ENCODE measurements around the gene ZNF407. TPM values are rescaled to one million over a fixed set of nuclear protein-coding genes. Genes with fewer than 3 reads are reported as not detected.

Gene ZNF407
- total and polyA plus RNA-seq, 9 donors, result 5.3 to 22.3 (median 18.7) TPM

DNA sequence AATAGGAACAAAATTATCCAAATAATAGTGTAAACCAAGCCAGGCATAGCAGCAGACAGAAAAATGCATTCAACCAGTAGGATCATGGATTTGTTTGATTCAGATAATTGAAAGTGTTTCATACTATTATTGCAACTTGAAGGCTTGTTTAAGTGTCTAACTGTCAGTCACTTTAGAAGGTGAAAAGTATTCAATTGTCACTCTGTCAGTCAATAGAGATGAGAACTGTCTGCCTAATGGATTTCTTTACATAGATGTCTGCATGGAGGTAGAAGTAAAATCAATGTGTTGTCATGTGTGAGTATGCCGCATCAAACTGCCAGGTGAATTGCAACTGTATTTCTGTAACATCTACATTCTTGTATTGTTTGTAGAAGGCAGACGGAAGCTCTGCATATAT lies 65.0 kb downstream of the ZNF407 start:
- WGBS, 3 donors, result 50 to 75% (median 71%) methylated on average over 2 of the region's 2 CpGs
- H3K4me3 ChIP-seq, result no peak overlapping the region
- DNase-seq, result no peak
- H3K27me3 ChIP-seq, result no peaks in the 10 kb centered on the region
- H3K4me1 ChIP-seq (ENCODE audit: insufficient read depth), result no peaks in the 10 kb centered on the region
- H3K9me3 ChIP-seq, result no peaks in the 10 kb centered on the region
- TF ChIP-seq POLR2A (IDR thresholded peaks at IDR 0.05), result no peak
- TF ChIP-seq, protein P1, sequence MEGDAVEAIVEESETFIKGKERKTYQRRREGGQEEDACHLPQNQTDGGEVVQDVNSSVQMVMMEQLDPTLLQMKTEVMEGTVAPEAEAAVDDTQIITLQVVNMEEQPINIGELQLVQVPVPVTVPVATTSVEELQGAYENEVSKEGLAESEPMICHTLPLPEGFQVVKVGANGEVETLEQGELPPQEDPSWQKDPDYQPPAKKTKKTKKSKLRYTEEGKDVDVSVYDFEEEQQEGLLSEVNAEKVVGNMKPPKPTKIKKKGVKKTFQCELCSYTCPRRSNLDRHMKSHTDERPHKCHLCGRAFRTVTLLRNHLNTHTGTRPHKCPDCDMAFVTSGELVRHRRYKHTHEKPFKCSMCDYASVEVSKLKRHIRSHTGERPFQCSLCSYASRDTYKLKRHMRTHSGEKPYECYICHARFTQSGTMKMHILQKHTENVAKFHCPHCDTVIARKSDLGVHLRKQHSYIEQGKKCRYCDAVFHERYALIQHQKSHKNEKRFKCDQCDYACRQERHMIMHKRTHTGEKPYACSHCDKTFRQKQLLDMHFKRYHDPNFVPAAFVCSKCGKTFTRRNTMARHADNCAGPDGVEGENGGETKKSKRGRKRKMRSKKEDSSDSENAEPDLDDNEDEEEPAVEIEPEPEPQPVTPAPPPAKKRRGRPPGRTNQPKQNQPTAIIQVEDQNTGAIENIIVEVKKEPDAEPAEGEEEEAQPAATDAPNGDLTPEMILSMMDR (IDR thresholded peaks at IDR 0.05), result no peak
- TF ChIP-seq EP300 (IDR thresholded peaks at IDR 0.05), result no peak
- no peaks in the 10 kb centered on the region for H3K36me3 ChIP-seq
- no peak overlapping the region for H3K27ac ChIP-seq
- intact Hi-C loops (cut with DNase I), result loop anchor here in 1 of 4 donors (5.0 kb wide), 1 partner anchor 1685 kb away; no protein-coding TSS in a partner anchor

DNA sequence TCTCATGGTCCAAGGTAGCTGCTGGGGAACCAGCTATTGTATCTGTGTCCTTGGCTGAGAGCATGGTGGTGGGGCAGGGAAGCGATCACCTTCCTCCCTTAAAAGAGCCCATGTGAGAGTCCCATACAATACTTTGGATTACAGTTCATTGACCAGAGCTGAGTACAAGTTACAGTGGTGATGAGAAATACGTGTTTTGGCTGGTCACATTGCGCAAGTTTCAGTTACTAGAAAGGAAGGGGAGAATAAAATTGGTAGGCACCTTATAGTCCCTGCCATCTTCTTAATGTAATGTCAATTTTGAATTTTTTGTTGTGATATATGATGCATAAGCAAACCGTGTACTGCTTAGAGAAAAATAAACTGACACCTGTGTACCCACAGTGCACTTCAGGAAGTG lies 67.7 kb downstream of the ZNF407 start:
- no peaks in the 10 kb centered on the region for H3K9me3 ChIP-seq
- no peak overlapping the region for H3K27ac ChIP-seq
- no peaks in the 10 kb centered on the region for H3K36me3 ChIP-seq
- WGBS, 3 donors, result 93 to 96% (median 94%) methylated on average over 4 of the region's 4 CpGs
- H3K4me3 ChIP-seq, result no peak overlapping the region
- TF ChIP-seq POLR2A (IDR thresholded peaks at IDR 0.05), result no peak
- intact Hi-C loops (cut with DNase I), result no loop called here
- H3K27me3 ChIP-seq, result no peaks in the 10 kb centered on the region
- no peak for DNase-seq
- H3K4me1 ChIP-seq (ENCODE audit: insufficient read depth), result no peaks in the 10 kb centered on the region

- TF ChIP-seq, protein P1 (IDR thresholded peaks at IDR 0.05), result no peak
- no peak for TF ChIP-seq EP300 (IDR thresholded peaks at IDR 0.05)
- TF ChIP-seq POLR2A (IDR thresholded peaks at IDR 0.05), result no peak
- H3K27me3 ChIP-seq, result no peaks in the 10 kb centered on the region
- intact Hi-C loops (cut with DNase I), result no loop called here
- DNase-seq, result no peak
- no peak overlapping the region for H3K4me3 ChIP-seq
- H3K36me3 ChIP-seq, result no peaks in the 10 kb centered on the region
- no peak overlapping the region for H3K27ac ChIP-seq
- H3K4me1 ChIP-seq (ENCODE audit: insufficient read depth), result no peaks in the 10 kb centered on the region
- H3K9me3 ChIP-seq, result no peaks in the 10 kb centered on the region
- 92 to 96% (median 93%) methylated on average over 9 of the region's 9 CpGs for WGBS, 3 donors
Observed at GRCh38 chr18:74665905-74666304, 68.2 kb downstream of the ZNF407 start.

- Histone ChIP-seq H3K27ac (no peak overlapping the region), H3K9me3 (no peaks in the 10 kb centered on the region), H3K27me3 (no peaks in the 10 kb centered on the region), H3K4me1 (ENCODE audit: insufficient read depth) (no peaks in the 10 kb centered on the region), H3K36me3 (no peaks in the 10 kb centered on the region), H3K4me3 (no peak overlapping the region)
- 95 to 97% (median 96%) methylated on average over 8 of the region's 8 CpGs for WGBS, 3 donors
- DNase-seq, result no peak
- intact Hi-C loops (cut with DNase I), result no loop called here
- TF ChIP-seq EP300 (IDR thresholded peaks at IDR 0.05), result no peak
Observed at GRCh38 chr18:74669136-74669798, 71.6 kb downstream of the ZNF407 start.

- Histone ChIP-seq H3K4me3 (no peak overlapping the region), H3K9me3 (peaks cover 0 to 4% of the 10 kb centered on the region in 2 donors), H3K27ac (no peak overlapping the region), H3K36me3 (no peaks in the 10 kb centered on the region), H3K27me3 (no peaks in the 10 kb centered on the region), H3K4me1 (ENCODE audit: insufficient read depth) (no peaks in the 10 kb centered on the region)
- no peak for DNase-seq
- 80 to 89% (median 85%) methylated on average over 6 of the region's 6 CpGs for WGBS, 3 donors
- intact Hi-C loops (cut with DNase I), result no loop called here
- TF ChIP-seq POLR2A (IDR thresholded peaks at IDR 0.05), result no peak
- TF ChIP-seq EP300 (IDR thresholded peaks at IDR 0.05), result no peak
- TF ChIP-seq, protein P1 (IDR thresholded peaks at IDR 0.05), result no peak
Observed at GRCh38 chr18:74672371-74672770, 74.7 kb downstream of the ZNF407 start.
